Measurements from ENCODE around the gene HINT3.
A peak's percentile ranks its signal among the peaks of the same experiment; 100 is the strongest.
"Not testable (repeated sequence)": the region's sequence is repeated elsewhere in the genome, so short reads cannot be mapped to it uniquely, and the experiment has no call there.

HINT3 gene

DNA sequence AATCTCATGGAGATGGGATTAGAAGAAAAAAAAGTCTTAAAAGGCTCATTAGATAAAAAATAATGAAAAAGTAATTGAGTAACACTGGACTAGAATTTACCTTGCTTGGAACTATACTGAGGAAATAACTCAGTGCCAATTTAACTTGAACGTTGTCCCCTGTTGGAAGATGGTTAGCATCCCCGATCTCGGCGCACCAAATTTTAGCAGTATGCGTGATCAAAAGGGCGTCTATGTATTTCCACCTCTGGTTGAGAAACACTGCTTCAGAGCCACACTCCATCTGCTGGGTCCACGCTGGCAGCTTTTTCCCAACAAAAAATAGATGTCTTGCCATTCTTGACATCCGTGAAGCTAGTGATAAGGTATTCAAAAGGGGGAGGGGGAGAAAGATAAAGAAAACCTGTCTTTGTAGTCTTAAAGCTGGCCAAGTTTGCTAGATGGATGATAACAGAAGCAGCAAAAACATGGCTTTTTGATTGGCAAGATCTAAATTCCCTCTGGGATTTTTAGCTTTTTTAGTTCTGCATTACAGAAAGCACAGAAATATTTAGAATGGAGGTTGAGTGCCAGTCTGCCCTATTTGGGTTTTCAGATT is 6.4 kb downstream of the HINT3 start:
- no peak for DNase-seq (ENCODE audit: low read depth, low spot score)

DNA sequence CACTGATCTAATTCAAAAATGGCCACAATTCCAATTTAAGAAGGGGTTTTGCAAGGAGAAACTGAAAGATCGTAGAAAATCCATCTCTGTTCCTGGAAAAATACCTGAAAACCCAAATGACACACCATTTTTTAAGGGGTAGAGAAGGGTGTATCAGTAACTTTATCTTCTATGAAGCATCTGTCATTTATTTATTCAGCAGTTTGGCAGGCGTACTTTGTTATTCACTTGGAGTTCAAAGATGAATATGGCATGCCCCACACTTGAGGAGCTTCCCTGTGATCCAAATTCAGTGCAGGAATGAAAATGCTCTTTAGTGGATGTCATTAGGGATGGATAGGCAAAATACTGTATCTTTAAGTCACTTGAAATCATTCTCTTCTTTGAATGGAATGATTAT is 7.2 kb downstream of the HINT3 start:
- DNase-seq (ENCODE audit: low read depth, low spot score) = no peak

DNA sequence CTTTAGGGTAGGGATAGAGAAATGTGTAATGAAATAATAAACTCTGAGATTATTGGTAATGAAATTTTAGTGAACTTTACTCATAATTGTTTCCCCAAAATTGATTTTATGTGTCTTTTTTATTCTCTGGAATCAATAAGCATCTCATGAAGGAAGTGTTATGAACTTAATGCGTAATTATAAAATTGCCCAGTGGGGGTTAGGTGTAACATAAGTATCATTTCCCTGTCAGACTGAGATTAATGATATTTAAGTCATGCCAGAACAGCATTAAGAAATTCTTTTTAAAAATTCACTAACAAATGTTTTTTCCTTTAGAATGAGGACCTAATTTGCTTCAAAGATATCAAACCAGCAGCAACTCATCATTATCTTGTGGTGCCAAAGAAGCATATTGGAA is 10.0 kb downstream of the HINT3 start:
- DNase-seq (ENCODE audit: low read depth, low spot score) = no peak

DNA sequence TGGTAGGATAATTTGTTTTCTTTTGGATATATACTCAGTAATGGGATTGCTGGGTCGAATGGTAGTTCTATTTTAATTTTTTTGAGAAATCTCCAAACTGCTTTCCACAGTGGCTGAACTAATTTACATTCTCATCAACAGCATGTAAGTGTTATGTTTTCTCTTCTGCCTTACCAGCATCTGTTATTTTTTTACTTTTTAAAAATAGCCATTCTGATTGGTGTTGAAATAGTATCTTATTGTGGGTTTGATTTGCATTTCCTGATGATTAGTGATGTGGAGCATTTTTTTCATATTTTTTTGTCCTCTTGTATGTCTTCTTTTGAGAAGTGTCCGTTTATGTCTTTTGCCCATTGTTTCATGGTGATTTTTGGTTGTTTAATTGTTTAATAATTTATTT is 11.9 kb downstream of the HINT3 start:
- DNase-seq (ENCODE audit: low read depth, low spot score) = no peak

DNA sequence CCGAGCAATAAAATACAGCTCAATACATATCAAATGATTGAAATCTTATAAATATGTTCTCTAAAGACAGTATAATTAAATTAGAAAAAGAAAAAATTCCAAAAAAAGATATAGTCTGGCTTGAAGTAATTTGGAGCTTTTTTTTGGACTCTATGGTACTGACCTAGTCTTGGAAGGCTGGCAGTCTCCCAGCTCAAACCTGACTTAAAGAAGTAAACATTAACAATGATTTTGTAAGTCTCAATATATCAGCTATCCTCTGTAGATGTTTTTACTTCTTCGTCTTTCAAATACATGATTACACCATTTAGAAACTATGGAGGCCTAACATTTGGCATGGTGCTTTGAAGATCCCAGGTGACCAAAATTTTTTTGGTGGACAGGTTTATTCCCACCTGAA is 14.2 kb downstream of the HINT3 start:
- no peak for DNase-seq (ENCODE audit: low read depth, low spot score)

DNA sequence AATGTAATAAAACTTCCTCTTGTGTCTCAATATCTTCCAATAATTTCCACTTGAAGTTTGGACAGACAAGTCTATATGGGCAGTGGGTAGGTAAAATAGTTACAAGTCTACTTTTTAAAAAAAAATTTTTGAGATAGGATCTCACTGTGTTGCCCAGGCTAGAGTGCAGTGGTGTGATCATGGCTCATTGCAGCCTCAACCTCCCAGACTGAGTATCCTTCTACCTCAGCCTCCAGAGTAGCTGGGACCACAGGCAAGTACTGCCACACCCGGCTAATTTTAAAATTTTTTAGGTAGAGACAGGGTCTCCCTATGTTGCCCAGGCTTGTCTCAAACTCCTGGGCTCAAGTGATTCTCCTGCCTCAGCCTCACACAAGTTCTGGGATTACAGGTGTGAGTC is 15.9 kb downstream of the HINT3 start:
- DNase-seq (ENCODE audit: low read depth, low spot score) = not testable (repeated sequence)

DNA sequence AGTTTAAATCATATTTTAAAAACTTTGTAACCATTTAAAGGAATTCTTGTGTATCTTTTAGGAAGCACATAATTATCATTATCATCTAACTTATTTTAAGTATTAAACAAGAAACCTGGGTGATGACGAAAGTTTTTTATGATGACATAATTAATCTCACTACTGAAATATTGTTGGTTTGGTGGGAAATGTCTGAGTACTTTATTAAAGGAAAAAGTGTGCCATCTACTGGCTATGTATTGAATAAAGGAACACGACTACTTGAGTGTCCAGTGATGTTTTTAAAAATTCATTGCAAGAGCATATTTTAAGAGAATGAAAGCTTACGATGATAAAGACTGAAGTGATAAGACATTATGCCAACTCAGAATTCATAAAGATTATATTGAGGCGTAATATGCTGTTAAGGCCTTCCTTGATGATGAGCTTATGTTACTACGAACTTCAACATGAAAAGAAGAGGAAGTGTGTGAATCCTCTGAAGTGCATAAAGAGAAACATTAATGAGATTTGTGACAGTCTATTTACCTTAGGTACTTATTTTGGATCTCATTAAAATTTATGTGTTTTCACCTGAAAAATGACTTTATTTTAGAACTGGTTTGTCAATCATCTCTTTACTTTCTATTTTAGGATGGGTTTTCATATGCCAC is 17.8 kb downstream of the HINT3 start:
- DNase-seq (ENCODE audit: low read depth, low spot score) = no peak

DNA sequence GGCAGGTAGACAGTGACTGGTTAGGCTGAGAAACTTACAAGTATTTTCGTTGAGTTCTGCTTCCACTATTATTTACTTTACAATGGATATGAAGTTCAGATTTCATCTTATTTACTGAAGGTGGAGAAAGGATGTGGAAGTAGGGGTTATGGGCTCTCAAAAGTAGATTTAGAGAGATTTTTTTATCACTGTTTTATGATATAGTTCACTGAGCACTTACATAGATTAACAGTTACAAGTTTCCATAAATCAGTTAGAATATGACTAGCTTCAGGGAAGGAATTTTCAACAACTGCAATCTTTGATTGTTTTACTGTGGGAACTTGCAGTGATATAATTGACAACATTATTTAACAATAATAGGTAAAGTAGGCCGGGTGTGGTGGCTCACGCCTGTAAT is 22.5 kb downstream of the HINT3 start:
- DNase-seq (ENCODE audit: low read depth, low spot score) = no peak

DNA sequence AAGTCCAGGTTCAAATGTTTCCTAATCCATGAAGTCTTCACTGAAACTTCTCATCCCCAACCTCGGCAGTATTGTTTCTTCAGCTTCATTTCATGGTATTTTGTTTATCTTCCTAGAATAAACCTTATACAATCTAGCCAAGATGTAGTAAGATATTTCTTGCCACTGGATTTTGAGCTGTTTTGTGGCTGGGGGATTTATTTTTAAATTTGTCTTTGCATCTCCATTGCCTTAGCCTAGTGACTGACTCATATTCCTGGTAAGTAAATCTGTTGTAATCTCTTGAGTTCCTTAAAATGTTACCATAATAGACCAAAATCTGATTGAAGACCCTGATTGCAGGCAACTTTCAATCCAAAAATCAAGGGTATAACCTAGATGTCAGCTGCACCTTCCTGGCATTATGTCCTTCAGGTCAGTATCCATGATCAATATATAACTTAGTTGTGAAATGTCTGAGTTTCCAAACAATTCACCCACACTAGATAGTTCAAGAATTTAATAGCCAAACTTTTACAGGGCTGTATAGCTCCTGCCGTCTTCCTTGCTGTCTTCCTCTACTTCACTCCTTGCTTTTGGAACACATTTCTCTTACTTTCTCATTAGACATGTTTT is 25.1 kb downstream of the HINT3 start:
- no peak for DNase-seq (ENCODE audit: low read depth, low spot score)

DNA sequence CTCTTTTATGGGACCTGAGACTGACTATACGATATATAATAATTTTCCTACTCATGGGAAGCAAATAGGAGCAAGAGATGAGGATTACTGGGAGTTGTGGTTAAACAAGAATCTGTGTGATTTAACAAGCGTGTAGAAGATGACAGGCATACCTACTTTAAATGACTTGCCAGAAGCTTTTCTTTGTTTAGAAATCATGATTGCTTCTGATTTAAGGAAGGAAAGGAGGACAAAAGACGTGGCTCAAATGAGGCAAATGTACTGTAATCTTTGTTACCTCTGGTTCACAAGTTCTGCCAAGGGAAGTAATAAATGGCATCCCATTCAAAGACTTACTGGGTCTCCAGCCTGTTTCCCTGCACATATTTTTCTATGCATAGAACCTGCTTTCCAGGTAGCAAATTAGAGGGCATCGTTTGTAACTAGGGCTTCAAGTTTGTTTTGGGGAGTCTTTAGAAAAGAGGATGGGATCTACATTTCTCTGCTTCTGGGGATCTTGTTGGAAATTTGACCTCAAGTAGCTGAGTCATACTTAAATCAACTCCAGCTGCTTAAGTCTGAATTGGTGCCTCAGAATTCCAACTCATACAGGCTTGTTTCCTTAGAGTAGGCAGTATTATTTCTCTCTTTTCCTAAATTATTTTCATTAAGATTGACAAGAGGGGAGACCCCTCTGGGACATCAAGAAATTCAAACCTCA is 26.8 kb downstream of the HINT3 start:
- DNase-seq (ENCODE audit: low read depth, low spot score) = peak; percentile 40

DNA sequence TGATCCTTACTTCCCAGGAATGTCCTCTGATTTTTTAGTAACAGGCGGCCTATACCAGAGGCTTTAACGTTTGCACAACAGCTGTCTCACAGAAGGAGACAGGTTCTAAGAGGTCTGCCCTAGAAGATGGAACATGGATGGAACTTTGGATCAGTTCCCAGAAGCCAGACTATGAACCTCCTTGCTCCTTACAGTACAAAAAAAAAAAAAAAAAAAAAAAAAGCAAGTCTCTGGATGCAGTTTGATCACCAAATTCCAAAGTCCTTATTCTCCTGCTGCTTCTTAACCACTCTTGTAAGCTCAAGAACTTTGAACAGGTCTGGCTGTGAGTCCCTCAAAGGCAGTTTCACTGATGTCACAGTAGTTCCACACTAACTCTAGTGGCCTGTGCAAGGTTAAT is 27.7 kb downstream of the HINT3 start:
- DNase-seq (ENCODE audit: low read depth, low spot score) = no peak

DNA sequence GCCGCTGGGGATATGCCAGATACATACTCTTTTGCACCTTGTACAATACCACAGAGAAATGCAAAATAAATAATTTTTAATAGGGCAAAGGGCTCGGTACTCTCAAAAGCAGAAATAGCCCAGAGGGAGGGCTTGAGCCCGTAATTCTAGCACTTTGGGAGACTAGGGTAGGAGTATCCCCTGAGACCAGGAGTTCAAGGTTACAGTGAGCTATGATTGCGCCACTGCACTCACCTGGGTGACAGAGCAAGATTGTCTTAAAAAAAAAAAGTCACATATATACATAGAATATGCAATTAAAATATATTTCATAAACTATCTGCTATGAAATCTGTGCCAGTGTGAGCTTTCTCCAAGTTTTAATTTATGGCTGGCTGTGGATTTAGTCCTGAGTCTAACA is 29.0 kb downstream of the HINT3 start:
- DNase-seq (ENCODE audit: low read depth, low spot score) = no peak

DNA sequence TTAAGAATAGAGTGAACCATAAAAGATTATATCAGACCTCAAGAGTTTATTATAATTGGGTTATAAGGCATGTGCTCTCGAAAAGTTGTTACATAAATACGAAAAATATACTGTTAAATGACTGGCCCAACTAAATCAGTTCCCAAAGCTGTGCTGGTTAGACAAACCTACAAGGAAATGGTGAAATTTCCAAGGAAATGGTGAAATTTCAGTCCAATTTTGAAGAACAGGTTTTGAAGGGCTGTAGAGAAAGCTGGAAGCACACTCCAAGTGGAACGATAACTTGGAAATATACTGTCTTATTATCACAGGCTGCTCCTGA is 29.4 kb downstream of the HINT3 start:
- no peak for DNase-seq (ENCODE audit: low read depth, low spot score)

DNA sequence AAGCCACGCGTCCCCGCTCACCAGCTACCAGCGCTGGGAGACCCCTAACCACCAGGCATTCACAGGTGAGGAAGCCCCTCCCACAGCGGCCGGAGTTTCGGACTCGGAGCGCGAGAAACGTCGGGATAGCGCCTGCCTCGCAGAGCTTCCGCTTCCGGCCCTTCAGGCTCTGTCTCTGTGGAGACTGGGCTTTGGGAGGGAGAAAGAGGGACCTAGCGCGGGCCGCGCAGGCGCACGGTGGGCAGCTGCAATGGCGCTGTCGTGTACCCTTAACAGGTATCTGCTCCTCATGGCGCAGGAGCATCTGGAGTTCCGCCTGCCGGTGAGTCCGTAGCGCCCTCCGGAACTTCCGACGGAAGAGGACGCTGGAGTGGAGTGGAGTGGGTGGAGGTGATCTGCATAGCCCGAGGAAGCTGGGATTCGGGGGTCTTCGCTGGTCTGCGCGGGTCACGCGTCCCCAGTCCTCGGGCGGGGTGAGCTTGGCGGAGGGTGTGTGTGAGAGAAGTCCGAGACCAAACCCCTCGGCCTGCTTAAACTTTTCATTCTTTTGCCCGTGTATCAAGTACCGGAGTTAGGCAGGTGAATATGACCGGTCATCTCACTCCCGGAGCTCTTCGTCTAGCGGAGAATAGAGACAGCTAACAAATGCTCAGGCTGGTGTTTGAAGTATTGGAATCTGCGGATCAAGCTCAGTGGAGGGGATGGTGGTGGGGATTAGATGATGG is 29.9 kb downstream of the HINT3 start, which contains the start of gene TRMT11:
TSS of gene TRMT11 (plus strand) at position 240 of the 725 bp plus-strand sequence. CDS start at position 251, 11 bp downstream.
- DNase-seq (ENCODE audit: low read depth, low spot score) = peak; percentile 58

DNA sequence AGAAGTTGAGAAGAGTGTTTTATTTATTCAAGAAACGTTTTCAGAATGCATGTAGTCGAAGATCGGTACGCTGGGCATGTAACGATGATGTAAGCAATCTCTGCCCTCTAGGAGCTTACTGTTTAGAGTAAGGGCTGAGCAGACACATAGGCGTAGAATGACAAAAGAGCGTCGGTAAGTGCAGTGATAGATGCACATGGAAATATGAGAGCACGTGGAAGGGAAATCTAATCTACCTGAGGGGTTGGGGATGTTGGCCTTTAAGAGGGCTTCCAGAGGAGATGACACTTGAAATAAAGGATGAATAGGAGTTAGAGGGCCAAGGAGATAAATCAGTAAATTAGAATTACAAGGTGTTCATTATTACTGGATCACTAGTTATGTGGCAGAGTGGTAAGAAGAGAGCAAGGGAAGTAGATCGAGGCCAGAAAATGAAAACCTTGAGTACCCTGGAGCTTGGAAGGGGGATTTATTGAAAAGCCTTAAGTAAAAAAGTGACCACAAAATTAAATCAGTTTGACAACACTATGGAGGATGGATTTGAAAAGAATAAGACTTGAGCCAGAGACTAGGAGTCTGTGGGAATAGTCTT is 30.6 kb downstream of the HINT3 start:
- DNase-seq (ENCODE audit: low read depth, low spot score) = no peak

DNA sequence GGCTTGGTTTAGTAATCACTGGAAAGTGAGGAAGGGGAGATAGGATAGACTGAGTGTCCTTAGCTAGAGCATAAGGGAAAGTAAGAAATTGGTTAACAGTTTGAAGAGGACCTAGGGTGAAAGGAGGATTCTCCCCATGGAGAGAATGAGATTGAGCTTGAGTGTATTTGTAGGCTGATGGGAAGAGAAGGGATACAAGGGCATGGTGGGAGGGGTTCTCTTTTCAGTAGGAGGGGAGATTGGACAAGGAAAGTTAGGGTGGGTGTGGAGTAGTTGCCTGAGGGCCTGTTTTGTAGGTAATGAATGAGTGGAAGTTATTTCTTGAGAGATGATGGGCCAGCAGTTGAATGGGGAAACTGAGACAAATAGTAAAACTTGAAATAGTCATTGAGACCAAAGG is 31.7 kb downstream of the HINT3 start:
- DNase-seq (ENCODE audit: low read depth, low spot score) = no peak

DNA sequence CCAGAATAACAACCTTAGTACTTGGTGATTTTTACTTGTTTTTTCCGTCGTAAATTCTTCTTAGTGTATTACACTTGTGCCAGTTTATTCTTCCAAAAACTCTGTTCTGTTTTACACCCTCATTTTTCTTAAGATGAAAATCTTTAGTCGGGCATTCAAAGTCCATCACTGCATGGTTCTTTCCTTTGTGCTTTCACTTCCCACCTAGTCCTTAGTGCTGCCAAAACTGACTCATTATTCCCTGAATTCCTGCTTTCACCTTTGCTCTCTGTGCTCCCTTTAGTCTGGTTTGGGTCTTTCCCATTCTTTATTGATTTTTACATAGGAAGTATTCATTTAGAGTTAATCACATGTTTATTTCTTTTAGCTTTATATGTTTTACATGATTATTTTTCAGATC is 33.1 kb downstream of the HINT3 start:
- DNase-seq (ENCODE audit: low read depth, low spot score) = no peak

DNA sequence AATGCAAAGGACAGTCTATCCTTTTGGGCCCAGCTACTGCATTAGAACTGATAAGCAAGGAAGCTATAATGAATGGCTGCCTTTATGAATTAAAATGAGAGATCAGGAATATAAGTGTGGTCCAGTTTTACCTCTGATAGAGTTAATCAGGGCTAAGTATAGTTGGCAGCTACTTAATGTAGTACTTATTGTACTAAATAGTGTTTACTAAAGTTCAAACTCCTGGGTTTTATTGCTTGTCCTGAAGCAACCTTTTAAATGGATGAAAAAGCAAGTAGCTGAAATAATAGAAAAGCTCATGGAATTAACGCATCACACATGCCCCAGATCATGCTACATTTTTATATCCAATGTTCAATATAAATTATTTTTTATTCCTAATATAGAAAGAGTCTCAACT is 35.1 kb downstream of the HINT3 start:
- no peak for DNase-seq (ENCODE audit: low read depth, low spot score)

DNA sequence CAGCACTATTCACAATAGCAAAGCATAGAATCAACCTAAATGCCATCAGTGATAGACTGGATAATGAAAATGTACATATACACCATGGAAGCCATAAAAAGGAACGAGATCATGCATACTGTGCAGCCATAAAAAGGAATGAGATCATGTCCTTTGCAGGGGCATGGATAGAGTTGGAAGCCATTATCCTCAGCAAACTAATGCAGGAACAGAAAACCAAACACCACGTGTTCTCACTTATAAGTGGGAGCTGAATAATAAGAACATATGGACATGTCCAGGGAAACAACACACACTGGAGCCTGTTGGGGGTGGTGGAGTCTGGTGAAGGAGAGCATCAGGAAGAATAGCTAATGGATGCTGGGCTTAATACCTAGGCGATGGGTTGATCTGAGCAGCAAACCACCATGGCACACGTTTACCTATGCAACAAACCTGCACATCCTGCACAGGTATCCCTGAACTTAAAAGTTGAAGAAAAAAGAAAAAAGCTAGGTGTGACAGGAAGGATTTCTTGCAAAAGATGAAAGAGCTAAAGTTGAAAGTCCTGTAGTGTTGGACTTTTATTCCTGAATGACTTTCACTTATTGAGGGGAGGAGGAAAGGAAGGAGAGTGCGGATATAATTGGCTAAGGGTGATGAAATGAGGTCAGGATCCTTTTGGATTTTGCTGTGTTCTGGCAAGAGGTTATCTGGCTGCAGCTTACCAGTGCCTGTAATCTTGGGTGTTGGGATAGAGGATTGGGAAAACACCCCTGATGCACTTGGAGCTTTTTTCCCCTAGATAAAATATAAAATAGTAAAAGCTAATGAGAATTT is 38.3 kb downstream of the HINT3 start:
- DNase-seq (ENCODE audit: low read depth, low spot score) = no peak

DNA sequence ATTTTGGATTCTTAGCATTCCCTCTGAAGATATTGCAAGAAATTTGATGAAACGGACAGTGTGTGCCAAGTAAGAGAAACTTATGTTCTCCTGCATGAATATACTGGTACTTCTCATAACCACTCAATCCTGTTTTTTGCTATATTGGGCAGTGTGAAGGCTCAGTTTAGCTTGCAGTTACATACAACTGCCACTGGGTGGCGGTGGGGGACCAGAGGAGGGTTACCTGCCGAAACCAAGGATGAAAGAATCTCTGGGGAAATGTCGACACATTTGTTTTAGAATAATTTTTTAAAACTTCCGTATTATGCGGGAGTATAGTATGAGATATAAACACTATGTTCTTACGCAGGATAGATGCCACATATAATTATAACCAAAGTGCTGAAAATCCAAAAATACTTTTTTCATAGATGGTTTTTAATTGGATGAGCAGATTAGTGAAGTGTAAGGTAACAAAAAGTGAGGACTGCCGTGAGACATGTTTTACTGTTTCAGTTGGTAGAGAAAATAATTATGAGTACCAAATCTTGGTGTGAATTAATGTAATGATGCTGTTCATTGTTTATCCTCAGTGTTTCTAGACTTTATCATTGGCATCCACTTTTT is 39.5 kb downstream of the HINT3 start:
- peak; percentile 33 for DNase-seq (ENCODE audit: low read depth, low spot score)
